Prostate gland (tissue), 2 donors: ENCODE data around the gene ADAMTS2. TPM values are rescaled to one million over a fixed set of nuclear protein-coding genes. Genes with fewer than 3 reads are reported as not detected.

Source experiments
- DNase-seq: peaks from one replicate; pipeline ENCODE4 v3.0.0-alpha.2; 2019; ENCODE audit warnings: low spot score
- H3K27ac ChIP-seq, 2 donors: fragments of 200-600 bp; sonication (generic); 2 replicates each; pipeline ENCODE4 v1.5.1; 2017 to 2019
- H3K27me3 ChIP-seq: fragments of 200-600 bp; sonication (generic); replicated peaks from 2 replicates; pipeline ENCODE4 v1.5.1; 2019; ENCODE audit not compliant: insufficient read depth
- H3K36me3 ChIP-seq, 2 donors: fragments of 200-600 bp; sonication (generic); 1 replicate in 1 of 2; 2 replicates in 1 of 2; pipeline versions ENCODE4 v1.5.1 to v1.8.1; 2017 to 2019
- H3K4me1 ChIP-seq: fragments of 200-600 bp; sonication (generic); replicated peaks from 2 replicates; pipeline ENCODE4 v1.5.1; 2019
- H3K4me3 ChIP-seq, 2 donors: fragments of 200-600 bp; sonication (generic); 2 replicates each; pipeline ENCODE4 v1.5.1; 2017 to 2019
- H3K9me3 ChIP-seq: fragments of 200-600 bp; sonication (generic); 2 replicates; pipeline ENCODE4 v1.5.1; 2017
- CTCF ChIP-seq, 4 experiments: fragments of 200-600 bp in 2 of 4; fragments of 450-650 bp in 2 of 4; sonication (generic) in 2 of 4; IDR thresholded peaks; 1 replicate in 3 of 4; 2 replicates in 1 of 4; pipeline ENCODE4 v1.5.1; 2016 to 2019; ENCODE audit warnings: antibody characterized with exemption in 4 of 4, mild to moderate bottlenecking in 2 of 4, moderate library complexity in 2 of 4
- POLR2A ChIP-seq: fragments of 450-650 bp; IDR thresholded peaks from one replicate; pipeline ENCODE4 v1.6.1; 2016; ENCODE audit warnings: antibody characterized with exemption, mild to moderate bottlenecking
- POLR2AphosphoS5 ChIP-seq: sonication (generic); formaldehyde crosslinking; IDR thresholded peaks from one replicate; pipeline ENCODE4 v1.6.1; 2017; ENCODE audit warnings: antibody characterized with exemption
- WGBS: methylation state at CpG from one replicate; pipeline ENCODE4 v1.1.5; 2018; 5-methylcytosine and 5-hydroxymethylcytosine counted together
- intact Hi-C: fragments of 100-400 bp; cut with DNase I; formaldehyde crosslinking; loops from one replicate; pipeline ENCODE4 v1.14.2; 2022
- total RNA-seq, 2 donors: library from RNA; depleted of rRNA; stranded (reverse); fragments of >200 nt; gene quantifications; one replicate each; pipeline ENCODE4 v1.1.0, GENCODE V29; 2016

The ADAMTS2 gene
- total RNA-seq, 2 donors from 2014 or later, result 2.0 to 20.3 TPM

GRCh38 chr5:179375831-179376365 lies 30.6 kb upstream of the ADAMTS2 start:
- no peak for TF ChIP-seq POLR2A
- TF ChIP-seq CTCF (IDR thresholded peaks at IDR 0.05), result no peak
- TF ChIP-seq POLR2AphosphoS5, result no peak

GRCh38 chr5:179375236-179375685 lies 30.0 kb upstream of the ADAMTS2 start:
- no peak for DNase-seq
- 56% methylated on average over 3 of the region's 3 CpGs for WGBS
- no peaks in the 10 kb centered on the region for H3K27me3 ChIP-seq
- H3K4me3 ChIP-seq, result no peak overlapping the region
- H3K9me3 ChIP-seq, result no peaks in the 10 kb centered on the region
- no peak for TF ChIP-seq POLR2A
- TF ChIP-seq POLR2AphosphoS5, result no peak
- no peak overlapping the region for H3K27ac ChIP-seq
- no peaks in the 10 kb centered on the region for H3K4me1 ChIP-seq
- H3K36me3 ChIP-seq, result no peaks in the 10 kb centered on the region
- intact Hi-C loops, result no loop called here

More at GRCh38 chr5:179375831-179376365, 30.6 kb upstream of the ADAMTS2 start:
- Histone ChIP-seq H3K4me1 (no peaks in the 10 kb centered on the region), H3K36me3 (no peaks in the 10 kb centered on the region), H3K4me3 (no peak overlapping the region), H3K9me3 (no peaks in the 10 kb centered on the region), H3K27me3 (no peaks in the 10 kb centered on the region), H3K27ac (no peak overlapping the region)
- intact Hi-C loops, result no loop called here
- 60% methylated on average over 2 of the region's 2 CpGs for WGBS
- DNase-seq, result no peak

- no peak for DNase-seq
- WGBS, result 88% methylated on average over 31 of the region's 31 CpGs
- no peaks in the 10 kb centered on the region for H3K9me3 ChIP-seq
- H3K4me3 ChIP-seq, result no peak overlapping the region
- no peak overlapping the region for H3K27ac ChIP-seq
- intact Hi-C loops, result no loop called here
- TF ChIP-seq POLR2A, result no peak
- TF ChIP-seq CTCF (IDR thresholded peaks at IDR 0.05), result no peak
- TF ChIP-seq POLR2AphosphoS5, result no peak
- H3K4me1 ChIP-seq, result no peaks in the 10 kb centered on the region
- no peaks in the 10 kb centered on the region for H3K36me3 ChIP-seq
- H3K27me3 ChIP-seq, result no peaks in the 10 kb centered on the region
Observed at GRCh38 chr5:179374506-179375235, 29.4 kb upstream of the ADAMTS2 start.

GRCh38 chr5:179373961-179374505 lies 28.8 kb upstream of the ADAMTS2 start:
- intact Hi-C loops, result no loop called here
- Histone ChIP-seq H3K27ac (no peak overlapping the region), H3K4me3 (no peak overlapping the region), H3K36me3 (no peaks in the 10 kb centered on the region), H3K9me3 (no peaks in the 10 kb centered on the region), H3K27me3 (no peaks in the 10 kb centered on the region), H3K4me1 (no peaks in the 10 kb centered on the region)
- no peak for TF ChIP-seq CTCF (IDR thresholded peaks at IDR 0.05)
- no peak for TF ChIP-seq POLR2A
- no peak for TF ChIP-seq POLR2AphosphoS5
- DNase-seq, result no peak
- WGBS, result 90% methylated on average over 20 of the region's 20 CpGs

GRCh38 chr5:179373101-179373934 lies 28.1 kb upstream of the ADAMTS2 start:
- Histone ChIP-seq H3K27ac (no peak overlapping the region), H3K27me3 (no peaks in the 10 kb centered on the region), H3K36me3 (no peaks in the 10 kb centered on the region), H3K9me3 (no peaks in the 10 kb centered on the region), H3K4me3 (no peak overlapping the region), H3K4me1 (no peaks in the 10 kb centered on the region)
- 83% methylated on average over 26 of the region's 26 CpGs for WGBS
- intact Hi-C loops, result no loop called here
- no peak for TF ChIP-seq POLR2A
- no peak for TF ChIP-seq POLR2AphosphoS5
- no peak for TF ChIP-seq CTCF (IDR thresholded peaks at IDR 0.05)
- no peak for DNase-seq
